H7 (cell line): ENCODE results near the gene VTI1A. TPM values are rescaled to one million over a fixed set of nuclear protein-coding genes. Genes with fewer than 3 reads are reported as not detected.

Experiments used
- DNase-seq: peaks from one replicate; pipeline ENCODE4 v3.0.0; 2012
- H3K27me3 ChIP-seq: 2 replicates; pipeline ENCODE4 v1.6.0; 2011; ENCODE audit warnings: mild to moderate bottlenecking, low read length; ENCODE audit not compliant: control insufficient read depth, insufficient read depth
- H3K36me3 ChIP-seq: replicated peaks from 2 replicates; pipeline ENCODE4 v1.5.1; 2011; ENCODE audit warnings: low read length; ENCODE audit not compliant: control insufficient read depth, insufficient read depth
- H3K4me3 ChIP-seq: 2 replicates; pipeline ENCODE4 v1.5.1; 2011; ENCODE audit warnings: low read depth, mild to moderate bottlenecking, control low read depth, low read length, moderate library complexity; ENCODE audit not compliant: insufficient read depth
- total RNA-seq: library from RNA; depleted of rRNA; stranded (reverse); fragments of >200 nt; shearing (Covaris generic); gene quantifications from 2 replicates; pipeline ENCODE4 v1.2.3, GENCODE V29; 2014

The VTI1A gene
- total RNA-seq, 1 experiment from 2014 or later: 13.9 TPM

DNA sequence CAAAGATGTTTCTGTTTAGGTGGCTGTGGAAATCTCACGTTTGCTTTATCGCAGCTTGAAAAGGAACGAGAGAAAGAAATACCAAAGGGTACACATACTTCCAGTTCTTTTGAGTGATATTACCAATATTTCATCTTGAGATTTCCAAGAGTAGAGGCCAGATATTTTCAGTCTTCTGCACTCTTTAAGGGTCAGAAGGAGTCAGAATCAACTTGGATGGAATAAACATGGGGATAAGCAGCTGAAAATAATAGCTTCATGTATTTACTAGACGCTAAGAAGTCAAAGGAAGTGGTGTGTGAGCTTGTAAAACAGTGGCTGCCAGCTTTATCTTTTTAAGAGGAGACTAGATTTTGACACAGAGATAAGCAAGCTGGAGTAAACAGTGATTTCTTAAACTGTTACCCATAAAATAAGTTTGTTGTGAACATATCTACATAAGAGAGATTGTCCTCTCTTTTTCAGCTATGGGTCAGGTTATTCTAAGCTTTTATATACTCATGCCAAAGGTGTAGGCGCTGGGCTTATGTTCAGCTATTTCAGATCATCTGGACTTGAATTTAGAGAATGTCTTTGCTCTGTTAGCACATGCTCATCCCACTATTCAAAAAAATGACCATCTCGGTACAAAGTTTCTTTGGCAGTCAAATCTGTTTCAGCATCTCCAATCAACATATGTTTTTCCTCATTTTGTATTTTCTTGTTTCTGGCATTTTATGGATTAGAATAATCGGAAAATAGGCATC, 332.2 kb downstream of the VTI1A start:
- Histone ChIP-seq H3K27me3 (no peaks in the 10 kb centered on the region), H3K4me3 (no peak overlapping the region), H3K36me3 (no peaks in the 10 kb centered on the region)
- no peak for DNase-seq

- Histone ChIP-seq H3K27me3 (no peaks in the 10 kb centered on the region), H3K4me3 (no peak overlapping the region), H3K36me3 (no peaks in the 10 kb centered on the region)
- no peak for DNase-seq
These were observed 335.3 kb downstream of the VTI1A start for GRCh38 chr10:112782200-112782907.

- H3K4me3 ChIP-seq: no peak overlapping the region
- H3K36me3 ChIP-seq: no peaks in the 10 kb centered on the region
- no peak for DNase-seq
- no peaks in the 10 kb centered on the region for H3K27me3 ChIP-seq
These were observed 336.5 kb downstream of the VTI1A start for GRCh38 chr10:112783351-112784021.

- H3K4me3 ChIP-seq: no peak overlapping the region
- no peak for DNase-seq
These were observed 337.0 kb downstream of the VTI1A start for GRCh38 chr10:112784022-112784461.

GRCh38 chr10:112785089-112785488, 338.1 kb downstream of the VTI1A start:
- Histone ChIP-seq H3K27me3 (no peaks in the 10 kb centered on the region), H3K4me3 (no peak overlapping the region), H3K36me3 (no peaks in the 10 kb centered on the region)
- DNase-seq: peak; percentile 43

More at GRCh38 chr10:112784022-112784461, 337.0 kb downstream of the VTI1A start:
- H3K27me3 ChIP-seq: no peaks in the 10 kb centered on the region
- no peaks in the 10 kb centered on the region for H3K36me3 ChIP-seq

- no peaks in the 10 kb centered on the region for H3K27me3 ChIP-seq
- H3K36me3 ChIP-seq: no peaks in the 10 kb centered on the region
- no peak for DNase-seq
These were observed 342.2 kb downstream of the VTI1A start for GRCh38 chr10:112789248-112789647.

DNA sequence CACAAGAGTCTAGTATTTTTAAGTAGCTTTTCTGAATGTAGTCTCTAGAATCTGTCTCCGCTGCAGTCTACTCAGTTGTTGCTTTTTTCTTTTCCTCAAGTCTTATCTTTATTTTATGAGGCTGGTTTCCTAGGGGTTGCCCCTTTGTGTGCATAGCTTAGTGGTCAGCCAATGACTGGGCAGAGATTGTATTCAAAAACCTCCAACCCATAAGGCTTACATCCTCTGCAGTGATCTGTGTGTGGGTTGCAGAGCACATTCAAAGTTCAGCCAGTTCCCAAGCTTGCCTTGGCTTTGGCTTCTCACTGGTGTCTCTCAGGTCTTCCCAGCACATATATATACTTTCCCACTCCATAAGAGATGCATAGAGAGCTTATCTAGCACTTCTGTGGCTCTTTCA, 343.0 kb downstream of the VTI1A start:
- Histone ChIP-seq H3K4me3 (no peak overlapping the region), H3K36me3 (no peaks in the 10 kb centered on the region), H3K27me3 (no peaks in the 10 kb centered on the region)
- DNase-seq: no peak

More at GRCh38 chr10:112789248-112789647, 342.2 kb downstream of the VTI1A start:
- no peak overlapping the region for H3K4me3 ChIP-seq

DNA sequence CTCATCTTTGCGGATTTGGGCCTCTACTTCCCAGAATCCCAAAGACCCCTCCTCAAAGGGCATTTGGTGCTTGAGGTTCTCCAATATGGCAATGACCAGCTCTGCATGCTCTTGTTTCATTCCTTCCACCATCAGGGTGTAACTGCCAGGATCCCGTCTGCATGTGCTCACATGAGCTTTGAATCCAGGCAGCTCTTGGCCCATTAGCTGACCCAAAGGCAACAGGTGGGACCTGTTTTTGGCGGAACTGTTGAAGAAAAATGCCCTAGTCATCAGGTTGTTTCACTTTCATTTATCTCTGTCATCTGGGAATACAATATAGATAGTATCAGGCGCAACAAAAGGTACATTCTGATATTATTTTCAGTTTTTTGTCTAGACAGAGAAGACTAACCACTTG, 343.9 kb downstream of the VTI1A start:
- no peak for DNase-seq
- no peaks in the 10 kb centered on the region for H3K27me3 ChIP-seq
- no peak overlapping the region for H3K4me3 ChIP-seq
- H3K36me3 ChIP-seq: no peaks in the 10 kb centered on the region

- no peaks in the 10 kb centered on the region for H3K27me3 ChIP-seq
- H3K4me3 ChIP-seq: no peak overlapping the region
- no peaks in the 10 kb centered on the region for H3K36me3 ChIP-seq
- no peak for DNase-seq
These were observed 344.4 kb downstream of the VTI1A start for GRCh38 chr10:112791447-112791846.

DNA sequence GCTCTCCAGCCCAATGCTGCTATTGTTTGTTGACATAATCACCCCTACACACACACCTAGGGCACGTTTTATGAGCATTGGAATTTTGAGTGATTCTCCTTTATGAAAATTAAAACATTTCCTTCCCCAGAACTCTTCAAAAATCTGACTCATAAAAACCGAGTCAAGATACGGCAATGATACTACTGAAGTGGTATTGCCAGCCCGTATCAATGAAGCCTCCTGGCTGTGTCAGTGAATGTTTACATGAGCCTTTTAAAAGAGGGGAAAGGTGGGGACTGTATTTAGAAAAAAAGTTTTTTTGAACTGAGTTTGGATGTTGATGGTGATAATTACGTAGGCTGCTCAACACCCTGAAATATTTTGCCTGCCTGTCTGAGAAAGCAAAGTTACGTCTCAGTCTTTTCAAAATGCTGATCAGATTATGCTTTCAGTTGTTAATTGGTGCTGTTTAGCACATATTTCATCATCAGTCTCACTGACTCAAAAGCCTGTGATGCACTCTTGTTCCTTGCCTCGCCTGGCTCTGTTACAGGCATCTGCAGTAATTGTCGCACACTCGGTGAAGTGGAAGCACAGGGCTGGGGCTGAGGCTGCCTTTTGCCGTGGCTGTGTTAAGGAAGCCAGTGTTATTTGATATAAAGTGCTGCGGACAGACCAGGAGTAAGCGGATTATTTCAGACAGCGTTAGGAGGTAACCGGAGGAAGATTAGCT, 345.6 kb downstream of the VTI1A start:
- no peak for DNase-seq
- H3K27me3 ChIP-seq: no peaks in the 10 kb centered on the region
- H3K36me3 ChIP-seq: no peaks in the 10 kb centered on the region
- no peak overlapping the region for H3K4me3 ChIP-seq

GRCh38 chr10:112793202-112793921, 346.3 kb downstream of the VTI1A start:
- no peak for DNase-seq

GRCh38 chr10:112794201-112794600, 347.2 kb downstream of the VTI1A start:
- Histone ChIP-seq H3K36me3 (no peaks in the 10 kb centered on the region), H3K4me3 (no peak overlapping the region), H3K27me3 (no peaks in the 10 kb centered on the region)
- no peak for DNase-seq

More at GRCh38 chr10:112793202-112793921, 346.3 kb downstream of the VTI1A start:
- Histone ChIP-seq H3K36me3 (no peaks in the 10 kb centered on the region), H3K4me3 (no peak overlapping the region), H3K27me3 (no peaks in the 10 kb centered on the region)

DNA sequence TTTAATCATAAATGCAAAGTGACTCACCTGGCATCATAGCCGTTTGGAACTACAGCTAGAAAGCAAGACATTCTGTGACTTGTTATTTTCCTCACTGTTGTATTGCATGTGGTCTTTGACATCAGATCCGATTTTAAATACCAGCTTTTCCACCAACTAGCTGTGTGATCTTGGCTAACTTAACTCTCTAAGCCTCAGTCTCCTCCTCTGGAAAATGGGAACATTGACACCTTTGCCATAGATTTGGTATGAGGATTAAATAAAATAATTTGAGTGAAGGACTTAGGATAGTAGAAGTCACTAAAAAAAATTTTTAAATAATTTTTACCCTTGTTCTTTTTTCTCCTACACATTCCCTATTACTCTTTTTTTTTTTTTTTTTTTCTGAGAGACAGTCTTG, 348.1 kb downstream of the VTI1A start:
- no peak for DNase-seq
- Histone ChIP-seq H3K27me3 (no peaks in the 10 kb centered on the region), H3K4me3 (no peak overlapping the region), H3K36me3 (no peaks in the 10 kb centered on the region)

DNA sequence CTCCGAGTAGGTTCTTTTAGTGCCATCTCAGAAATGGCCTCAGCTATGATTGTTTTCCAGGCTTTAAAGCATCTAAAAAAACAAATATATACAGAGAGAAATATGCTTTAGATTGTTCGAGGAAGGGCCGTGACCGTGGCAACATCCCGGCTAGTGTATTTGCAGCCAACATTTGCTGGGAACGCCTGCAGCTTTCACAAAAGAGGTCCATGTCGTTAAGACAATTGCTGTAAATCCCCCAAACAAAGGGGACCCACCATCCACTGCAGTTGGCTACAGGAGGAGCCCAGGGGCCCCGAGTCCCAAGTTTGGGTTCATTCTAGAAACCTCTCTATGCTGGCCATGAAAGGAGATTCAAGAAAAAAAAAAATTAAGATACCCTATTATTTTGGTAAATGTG, 350.2 kb downstream of the VTI1A start:
- DNase-seq: peak; percentile 60
- no peaks in the 10 kb centered on the region for H3K36me3 ChIP-seq
- H3K4me3 ChIP-seq: no peak overlapping the region
- H3K27me3 ChIP-seq: no peaks in the 10 kb centered on the region
